ENCODE data around the gene SNX25. TPM values are rescaled to one million over a fixed set of nuclear protein-coding genes. Genes with fewer than 3 reads are reported as not detected.

Gene SNX25
- polyA plus RNA-seq, 1 experiment = 11.7 TPM

DNA sequence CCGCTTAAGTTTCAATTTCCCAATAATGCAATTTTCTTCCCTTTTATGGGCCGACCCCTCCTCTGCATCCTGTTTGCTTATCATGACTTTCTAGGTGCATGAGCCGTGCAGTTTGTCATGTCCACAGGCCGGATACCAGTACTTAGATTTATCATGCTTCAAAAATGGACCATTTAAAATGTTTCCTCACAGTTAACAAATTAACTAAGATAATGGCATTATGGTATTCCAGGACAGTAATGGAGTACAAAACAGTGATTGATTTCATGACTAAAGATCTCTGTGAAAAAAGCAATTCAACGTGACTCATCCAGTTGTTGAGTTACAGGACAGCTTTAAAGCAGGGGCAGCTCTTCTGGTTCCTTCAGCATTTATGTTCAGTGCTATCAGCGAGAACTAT is 23.0 kb downstream of the SNX25 start:
- POLR2A ChIA-PET = no interaction called here
- TF ChIP-seq CTCF (IDR thresholded peaks at IDR 0.05; ENCODE audit: insufficient read depth, low read depth, low read length) = no peak
- Histone ChIP-seq H3K27me3 (ENCODE audit: control insufficient read depth, insufficient read depth, low read length) (no peaks in the 10 kb centered on the region), H3K36me3 (ENCODE audit: control insufficient read depth, insufficient read depth, low read length) (no peaks in the 10 kb centered on the region), H3K4me3 (ENCODE audit: low read depth, low read length) (no peak overlapping the region)
- CTCF ChIA-PET = no interaction called here
- no peak for DNase-seq (ENCODE audit: low read depth)

- Histone ChIP-seq H3K4me3 (ENCODE audit: low read depth, low read length) (no peak overlapping the region), H3K27me3 (ENCODE audit: control insufficient read depth, insufficient read depth, low read length) (no peaks in the 10 kb centered on the region), H3K36me3 (ENCODE audit: control insufficient read depth, insufficient read depth, low read length) (no peaks in the 10 kb centered on the region)
- CTCF ChIA-PET = interaction anchor here (0.6 kb wide), 1 partner anchor 9 kb away, joined by 3 read pairs; no protein-coding TSS in a partner anchor
- POLR2A ChIA-PET = no interaction called here
- no peak for DNase-seq (ENCODE audit: low read depth)
- no peak for TF ChIP-seq CTCF (IDR thresholded peaks at IDR 0.05; ENCODE audit: insufficient read depth, low read depth, low read length)
Observed at GRCh38 chr4:185235119-185235842, 25.9 kb downstream of the SNX25 start.

GRCh38 chr4:185235843-185236503 is 26.6 kb downstream of the SNX25 start:
- H3K27me3 ChIP-seq (ENCODE audit: control insufficient read depth, insufficient read depth, low read length) = no peaks in the 10 kb centered on the region
- no peaks in the 10 kb centered on the region for H3K36me3 ChIP-seq (ENCODE audit: control insufficient read depth, insufficient read depth, low read length)
- H3K4me3 ChIP-seq (ENCODE audit: low read depth, low read length) = no peak overlapping the region
- ChIA-PET CTCF (interaction anchor here (0.6 kb wide), 2 partner anchors 8 to 1293 kb away, joined by 3 read pairs; no protein-coding TSS in a partner anchor), POLR2A (no interaction called here)
- no peak for TF ChIP-seq CTCF (IDR thresholded peaks at IDR 0.05; ENCODE audit: insufficient read depth, low read depth, low read length)
- DNase-seq (ENCODE audit: low read depth) = no peak

DNA sequence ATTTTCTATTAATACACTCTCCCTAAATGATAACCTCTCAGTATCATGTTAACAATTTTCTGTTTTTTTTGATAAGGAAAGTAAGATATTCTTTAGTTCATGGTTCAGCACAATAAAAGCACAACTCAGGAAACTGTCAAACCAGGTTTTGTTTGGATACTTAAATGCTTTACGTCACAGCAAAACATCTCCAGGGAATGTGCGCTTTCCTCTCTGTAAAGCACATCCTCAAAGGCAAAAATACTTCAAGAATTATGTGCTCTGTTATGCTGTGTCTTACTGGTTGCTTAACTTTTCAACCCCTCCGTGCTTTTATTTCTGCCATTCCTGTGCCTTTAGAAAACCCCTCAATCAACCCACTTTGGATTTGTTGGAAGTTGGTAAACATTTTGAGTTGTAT is 27.8 kb downstream of the SNX25 start:
- TF ChIP-seq CTCF (IDR thresholded peaks at IDR 0.05; ENCODE audit: insufficient read depth, low read depth, low read length) = no peak
- no peaks in the 10 kb centered on the region for H3K27me3 ChIP-seq (ENCODE audit: control insufficient read depth, insufficient read depth, low read length)
- ChIA-PET POLR2A (no interaction called here), CTCF (no interaction called here)
- H3K36me3 ChIP-seq (ENCODE audit: control insufficient read depth, insufficient read depth, low read length) = no peaks in the 10 kb centered on the region
- no peak overlapping the region for H3K4me3 ChIP-seq (ENCODE audit: low read depth, low read length)
- DNase-seq (ENCODE audit: low read depth) = no peak

DNA sequence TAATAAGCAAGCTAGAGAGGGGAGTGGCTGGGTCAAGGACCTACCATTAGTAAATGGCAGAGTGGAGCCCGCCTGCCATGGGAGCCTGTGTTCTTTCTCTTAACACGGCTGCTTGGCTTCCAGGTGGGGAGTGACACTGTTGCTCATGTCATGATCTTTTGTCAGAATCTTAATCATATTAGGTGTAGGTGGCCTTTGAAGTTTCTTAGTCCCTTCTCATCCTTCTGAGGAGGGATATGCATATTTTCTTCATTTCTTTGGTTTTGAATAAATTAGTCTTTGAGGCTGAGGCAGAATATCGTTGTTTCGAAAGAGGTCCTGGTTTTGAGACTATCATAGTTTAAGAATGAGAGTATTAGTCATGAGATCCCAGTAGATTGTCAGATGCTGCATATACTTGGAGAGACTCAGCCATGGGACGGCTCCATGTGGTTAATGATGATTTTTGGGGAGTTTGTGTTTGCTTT is 28.9 kb downstream of the SNX25 start:
- Histone ChIP-seq H3K4me3 (ENCODE audit: low read depth, low read length) (no peak overlapping the region), H3K27me3 (ENCODE audit: control insufficient read depth, insufficient read depth, low read length) (no peaks in the 10 kb centered on the region), H3K36me3 (ENCODE audit: control insufficient read depth, insufficient read depth, low read length) (no peaks in the 10 kb centered on the region)
- CTCF ChIA-PET = no interaction called here
- POLR2A ChIA-PET = no interaction called here
- DNase-seq (ENCODE audit: low read depth) = peak; percentile 50
- no peak for TF ChIP-seq CTCF (IDR thresholded peaks at IDR 0.05; ENCODE audit: insufficient read depth, low read depth, low read length)

Measured in BJ (cell line).